ENCODE data around the gene KDELR3. TPM values are rescaled to one million over a fixed set of nuclear protein-coding genes. Genes with fewer than 3 reads are reported as not detected.

KDELR3 gene
- total RNA-seq, 1 experiment from 2014 or later: 7.3 TPM

DNA sequence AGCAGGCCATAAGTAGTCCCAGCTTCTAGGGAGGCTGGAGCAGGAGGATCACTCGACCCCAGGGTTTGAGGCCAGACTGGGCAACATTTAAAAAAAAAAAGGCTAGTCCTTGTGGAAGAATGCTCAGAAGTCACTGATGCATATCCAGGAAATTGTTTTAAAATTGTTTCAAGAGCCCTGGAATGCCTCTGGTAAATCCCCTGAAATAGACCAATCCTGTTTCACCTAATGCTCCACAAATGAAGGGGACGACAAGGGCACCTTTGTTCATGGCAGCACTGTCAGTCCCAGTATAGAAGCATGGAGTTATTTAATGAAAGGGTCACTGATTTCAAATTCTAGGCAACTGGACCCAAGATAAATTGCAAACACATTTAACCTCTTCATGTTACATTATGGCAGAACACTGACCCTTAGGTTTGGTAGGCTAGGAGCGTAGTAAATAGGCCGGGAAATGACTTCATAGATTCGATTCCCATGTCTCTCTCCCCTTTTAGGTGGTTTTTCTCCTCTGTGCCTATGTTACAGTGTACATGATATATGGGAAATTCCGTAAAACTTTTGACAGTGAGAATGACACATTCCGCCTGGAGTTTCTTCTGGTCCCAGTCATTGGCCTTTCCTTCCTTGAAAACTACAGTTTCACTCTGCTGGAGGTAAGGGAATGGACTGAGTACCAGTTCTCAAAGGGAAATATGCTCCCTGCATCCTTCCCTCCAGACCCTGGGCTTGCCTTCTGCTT, 11.4 kb downstream of the KDELR3 start:
- no peak overlapping the region for H3K4ac ChIP-seq (ENCODE audit: low read depth, low read length)
- TF ChIP-seq, protein P1, sequence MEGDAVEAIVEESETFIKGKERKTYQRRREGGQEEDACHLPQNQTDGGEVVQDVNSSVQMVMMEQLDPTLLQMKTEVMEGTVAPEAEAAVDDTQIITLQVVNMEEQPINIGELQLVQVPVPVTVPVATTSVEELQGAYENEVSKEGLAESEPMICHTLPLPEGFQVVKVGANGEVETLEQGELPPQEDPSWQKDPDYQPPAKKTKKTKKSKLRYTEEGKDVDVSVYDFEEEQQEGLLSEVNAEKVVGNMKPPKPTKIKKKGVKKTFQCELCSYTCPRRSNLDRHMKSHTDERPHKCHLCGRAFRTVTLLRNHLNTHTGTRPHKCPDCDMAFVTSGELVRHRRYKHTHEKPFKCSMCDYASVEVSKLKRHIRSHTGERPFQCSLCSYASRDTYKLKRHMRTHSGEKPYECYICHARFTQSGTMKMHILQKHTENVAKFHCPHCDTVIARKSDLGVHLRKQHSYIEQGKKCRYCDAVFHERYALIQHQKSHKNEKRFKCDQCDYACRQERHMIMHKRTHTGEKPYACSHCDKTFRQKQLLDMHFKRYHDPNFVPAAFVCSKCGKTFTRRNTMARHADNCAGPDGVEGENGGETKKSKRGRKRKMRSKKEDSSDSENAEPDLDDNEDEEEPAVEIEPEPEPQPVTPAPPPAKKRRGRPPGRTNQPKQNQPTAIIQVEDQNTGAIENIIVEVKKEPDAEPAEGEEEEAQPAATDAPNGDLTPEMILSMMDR (conservative IDR thresholded peaks at IDR 0.05): no peak
- H3T11ph ChIP-seq (ENCODE audit: low read length): no peak overlapping the region
- no peak overlapping the region for H2BK120ac ChIP-seq (ENCODE audit: low read depth, low read length, poor library complexity, severe bottlenecking)
- no peaks in the 10 kb centered on the region for H3K27me3 ChIP-seq (ENCODE audit: insufficient read depth, low read length)
- H2BK20ac ChIP-seq (ENCODE audit: low read depth, low read length, poor library complexity, severe bottlenecking): no peak overlapping the region
- no peak overlapping the region for H3K14ac ChIP-seq (ENCODE audit: insufficient read depth, low read length)
- H3K4me2 ChIP-seq (ENCODE audit: insufficient read depth, insufficient read length, low read length): no peak overlapping the region
- H2AK5ac ChIP-seq (ENCODE audit: insufficient read length, low read length): no peak overlapping the region
- no CpG with 5 or more reads among the region's 7 CpGs for WGBS (ENCODE audit: extremely low coverage, insufficient read length, low lambda C conversion rate)
- no peak overlapping the region for H4K8ac ChIP-seq (replicated peaks; ENCODE audit: insufficient read length, low read depth, low read length)
- H3K79me1 ChIP-seq (ENCODE audit: insufficient read depth, low read depth, low read length, poor library complexity, severe bottlenecking): no peaks in the 10 kb centered on the region
- peak overlapping the region in 1 of 3 experiments; percentile 64; a peak in 1 of 7 replicates for H3K27ac Mint-ChIP-seq
- H3K27ac ChIP-seq (ENCODE audit: insufficient read length, low read depth, low read length): no peak overlapping the region
- H2BK15ac ChIP-seq (ENCODE audit: low read depth, low read length): no peak overlapping the region
- no peak for DNase-seq
- H2AFZ ChIP-seq (ENCODE audit: low read length): no peak overlapping the region
- H3K9ac ChIP-seq (ENCODE audit: extremely low read depth, insufficient read length, low read length): no peak overlapping the region
- H3K56ac ChIP-seq (ENCODE audit: insufficient read length, low read depth, low read length): no peak overlapping the region
- H3K23me2 ChIP-seq (ENCODE audit: insufficient read length, low read depth, low read length, poor library complexity, severe bottlenecking): no peaks in the 10 kb centered on the region
- H3K9me3 Mint-ChIP-seq: no peaks in the 10 kb centered on the region
- H2BK12ac ChIP-seq (ENCODE audit: insufficient read length, low read depth, low read length): no peak overlapping the region
- no peak overlapping the region for H3K4me3 Mint-ChIP-seq
- H3K4me1 Mint-ChIP-seq: peaks cover 2% of the 10 kb centered on the region in 2 experiments
- H4K20me1 ChIP-seq (ENCODE audit: control insufficient read depth, insufficient read depth, insufficient read length): no peaks in the 10 kb centered on the region
- no peak overlapping the region for H4K91ac ChIP-seq (ENCODE audit: insufficient read length, low read depth, low read length)
- H3K23ac ChIP-seq (ENCODE audit: insufficient read length, low read depth, low read length): no peak overlapping the region
- no peaks in the 10 kb centered on the region for H3K9me3 ChIP-seq (ENCODE audit: control insufficient read depth, low read depth, low read length)
- H4K5ac ChIP-seq (ENCODE audit: insufficient read length, low read depth, low read length): no peak overlapping the region
- H3K4me1 ChIP-seq (ENCODE audit: insufficient read depth, low read length): no peaks in the 10 kb centered on the region
- H2BK5ac ChIP-seq (ENCODE audit: insufficient read length, low read length): no peak overlapping the region
- H3K36me3 Mint-ChIP-seq (ENCODE audit: insufficient read depth in 1 of 3, low read depth in 3 of 3): peaks cover 16 to 40% (median 33%) of the 10 kb centered on the region in 3 experiments
- H3K79me2 ChIP-seq (ENCODE audit: insufficient read depth, low read length): no peaks in the 10 kb centered on the region
- no peaks in the 10 kb centered on the region; the same call in 1 of the 2 replicates for H3K27me3 Mint-ChIP-seq (ENCODE audit: low read depth)
- H3K18ac ChIP-seq (ENCODE audit: insufficient read length, low read depth, low read length): no peak overlapping the region

All from H9 (cell line).